Fibroblast of lung (primary cell): Measurements from ENCODE around the gene DIAPH3. TPM values are rescaled to one million over a fixed set of nuclear protein-coding genes. Genes with fewer than 3 reads are reported as not detected.
A peak's percentile ranks its signal among the peaks of the same experiment; 100 is the strongest.

Experiments used
- DNase-seq, 2 donors: peaks; one replicate each; pipeline versions ENCODE4 v3.0.0 to v3.0.0-alpha.2; 2010; ENCODE audit warnings: low read depth in 2 of 2
- H2AFZ ChIP-seq: 2 replicates; pipeline ENCODE4 v1.5.1; 2012; ENCODE audit warnings: low read length, control low read depth, inconsistent platforms
- H3K27ac ChIP-seq: 2 replicates; pipeline ENCODE4 v1.5.1; 2011; ENCODE audit warnings: low read length, control low read depth; ENCODE audit not compliant: insufficient read depth
- H3K27me3 ChIP-seq: 2 replicates; pipeline ENCODE4 v1.5.1; 2011; ENCODE audit warnings: mild to moderate bottlenecking, low read length; ENCODE audit not compliant: control insufficient read depth, insufficient read depth
- H3K36me3 ChIP-seq: 2 replicates; pipeline ENCODE4 v1.5.1; 2011; ENCODE audit warnings: low read length; ENCODE audit not compliant: control insufficient read depth, insufficient read depth
- H3K4me1 ChIP-seq: 2 replicates; pipeline ENCODE4 v1.5.1; 2011; ENCODE audit warnings: low read length; ENCODE audit not compliant: control insufficient read depth, insufficient read depth; ENCODE audit errors: extremely low read depth
- H3K4me2 ChIP-seq: 2 replicates; pipeline ENCODE4 v1.5.1; 2011; ENCODE audit warnings: low read length, control low read depth; ENCODE audit not compliant: insufficient read depth; ENCODE audit errors: extremely low read depth
- H3K4me3 ChIP-seq, 4 experiments: fragments of 200-600 bp in 1 of 4; sonication (generic) in 1 of 4; replicated peaks in 1 of 4; 2 replicates each; pipeline ENCODE4 v1.5.1; 2011 to 2016; ENCODE audit warnings: low read length in 4 of 4, low read depth in 3 of 4, mild to moderate bottlenecking in 3 of 4, control low read depth in 2 of 4, inconsistent platforms in 1 of 4, mixed read lengths in 1 of 4; ENCODE audit not compliant: insufficient read depth in 1 of 4; ENCODE audit errors: control extremely low read depth in 1 of 4
- H3K79me2 ChIP-seq: 2 replicates; pipeline ENCODE4 v1.5.1; 2012; ENCODE audit warnings: mild to moderate bottlenecking, low read length, inconsistent platforms; ENCODE audit not compliant: control insufficient read depth, insufficient read depth
- H3K9ac ChIP-seq: 2 replicates; pipeline ENCODE4 v1.5.1; 2011; ENCODE audit warnings: mild to moderate bottlenecking, low read length, control low read depth; ENCODE audit not compliant: insufficient read depth
- H3K9me3 ChIP-seq: 2 replicates; pipeline ENCODE4 v1.5.1; 2012; ENCODE audit warnings: low read depth, low read length; ENCODE audit not compliant: control insufficient read depth, insufficient read depth
- H4K20me1 ChIP-seq: 2 replicates; pipeline ENCODE4 v1.5.1; 2011; ENCODE audit warnings: low read length; ENCODE audit not compliant: control insufficient read depth, insufficient read depth; ENCODE audit errors: extremely low read depth
- CTCF ChIP-seq, 2 donors: IDR thresholded peaks in 1 of 2; conservative IDR thresholded peaks in 1 of 2; 1 replicate in 1 of 2; 2 replicates in 1 of 2; pipeline ENCODE4 v1.5.1; 2011 to 2012; ENCODE audit warnings: low read length in 2 of 2, control low read depth in 1 of 2, inconsistent platforms in 1 of 2, low read depth in 1 of 2, mild to moderate bottlenecking in 1 of 2
- EZH2 ChIP-seq: IDR thresholded peaks from 2 replicates; pipeline ENCODE4 v1.5.1; 2012; ENCODE audit warnings: low read length, control low read depth, mild to moderate bottlenecking; ENCODE audit errors: missing control alignments
- polyA plus RNA-seq, 2 donors: library from polyadenylated mRNA; depleted of rRNA in 1 of 2; stranded (reverse) in 1 of 2; unstranded in 1 of 2; fragments of >200 nt; gene quantifications; 2 replicates each; pipeline ENCODE4 v1.2.1, GENCODE V29; 2011 to 2012; ENCODE audit warnings: missing spikeins in 1 of 2
- total RNA-seq: library from RNA; depleted of rRNA; stranded (reverse); fragments of >200 nt; gene quantifications from 2 replicates; pipeline ENCODE4 v1.2.1, GENCODE V29; 2014

Gene DIAPH3
- total and polyA plus RNA-seq, 2 donors (not counting 1 experiment from before 2014, with no cell fraction given) = 5.9 to 10.9 TPM

- no peak overlapping the region for H3K9ac ChIP-seq
- TF ChIP-seq CTCF (conservative IDR thresholded peaks at IDR 0.05 in 1 of 2, IDR thresholded peaks at IDR 0.05 in 1 of 2; ENCODE audit: low read depth in 1 of 2, low read length in 2 of 2) (no peak), EZH2 (no peak)
These were observed 20.0 kb downstream of the DIAPH3 start for GRCh38 chr13:60143775-60144174.

GRCh38 chr13:60139272-60139671, 24.5 kb downstream of the DIAPH3 start:
- no peak overlapping the region for H2AFZ ChIP-seq
- no peaks in the 10 kb centered on the region for H3K4me1 ChIP-seq
- H3K9ac ChIP-seq = no peak overlapping the region
- no peaks in the 10 kb centered on the region for H3K27me3 ChIP-seq
- peaks cover 68% of the 10 kb centered on the region for H3K79me2 ChIP-seq
- H3K36me3 ChIP-seq = no peaks in the 10 kb centered on the region
- no peak overlapping the region for H3K4me2 ChIP-seq
- no peaks in the 10 kb centered on the region for H4K20me1 ChIP-seq
- H3K9me3 ChIP-seq = no peaks in the 10 kb centered on the region
- H3K27ac ChIP-seq = no peak overlapping the region
- no peak overlapping the region for H3K4me3 ChIP-seq
- peak in 1 of 2 donors; percentile 70 for DNase-seq
- TF ChIP-seq CTCF (conservative IDR thresholded peaks at IDR 0.05 in 1 of 2, IDR thresholded peaks at IDR 0.05 in 1 of 2; ENCODE audit: low read depth in 1 of 2, low read length in 2 of 2) (no peak), EZH2 (no peak)

More at GRCh38 chr13:60143775-60144174, 20.0 kb downstream of the DIAPH3 start:
- Histone ChIP-seq H3K4me1 (no peaks in the 10 kb centered on the region), H3K9me3 (no peaks in the 10 kb centered on the region), H3K27me3 (no peaks in the 10 kb centered on the region), H3K27ac (no peak overlapping the region), H4K20me1 (no peaks in the 10 kb centered on the region), H3K4me2 (no peak overlapping the region), H3K79me2 (peaks cover 84% of the 10 kb centered on the region), H2AFZ (no peak overlapping the region), H3K4me3 (no peak overlapping the region), H3K36me3 (no peaks in the 10 kb centered on the region)
- peak in 1 of 2 donors; percentile 9 for DNase-seq

GRCh38 chr13:60138674-60139073, 25.1 kb downstream of the DIAPH3 start:
- Histone ChIP-seq H3K36me3 (no peaks in the 10 kb centered on the region), H3K4me1 (no peaks in the 10 kb centered on the region), H3K79me2 (peaks cover 67% of the 10 kb centered on the region), H4K20me1 (no peaks in the 10 kb centered on the region), H3K4me3 (no peak overlapping the region), H3K9me3 (no peaks in the 10 kb centered on the region), H2AFZ (no peak overlapping the region), H3K4me2 (no peak overlapping the region), H3K27me3 (no peaks in the 10 kb centered on the region), H3K9ac (no peak overlapping the region), H3K27ac (no peak overlapping the region)
- TF ChIP-seq CTCF (conservative IDR thresholded peaks at IDR 0.05 in 1 of 2, IDR thresholded peaks at IDR 0.05 in 1 of 2; ENCODE audit: low read depth in 1 of 2, low read length in 2 of 2) (no peak), EZH2 (no peak)
- no peak for DNase-seq
